Hippocampal formation (tissue), 2 donors: ENCODE measurements around the gene ZBED5.
"Not testable (repeated sequence)": the region's sequence is repeated elsewhere in the genome, so short reads cannot be mapped to it uniquely, and the experiment has no call there.

Experiments
- DNase-seq, 2 donors: peaks; one replicate each; lab custom pipeline; 2025; lab: John Stamatoyannopoulos, UW

ZBED5 gene

DNA sequence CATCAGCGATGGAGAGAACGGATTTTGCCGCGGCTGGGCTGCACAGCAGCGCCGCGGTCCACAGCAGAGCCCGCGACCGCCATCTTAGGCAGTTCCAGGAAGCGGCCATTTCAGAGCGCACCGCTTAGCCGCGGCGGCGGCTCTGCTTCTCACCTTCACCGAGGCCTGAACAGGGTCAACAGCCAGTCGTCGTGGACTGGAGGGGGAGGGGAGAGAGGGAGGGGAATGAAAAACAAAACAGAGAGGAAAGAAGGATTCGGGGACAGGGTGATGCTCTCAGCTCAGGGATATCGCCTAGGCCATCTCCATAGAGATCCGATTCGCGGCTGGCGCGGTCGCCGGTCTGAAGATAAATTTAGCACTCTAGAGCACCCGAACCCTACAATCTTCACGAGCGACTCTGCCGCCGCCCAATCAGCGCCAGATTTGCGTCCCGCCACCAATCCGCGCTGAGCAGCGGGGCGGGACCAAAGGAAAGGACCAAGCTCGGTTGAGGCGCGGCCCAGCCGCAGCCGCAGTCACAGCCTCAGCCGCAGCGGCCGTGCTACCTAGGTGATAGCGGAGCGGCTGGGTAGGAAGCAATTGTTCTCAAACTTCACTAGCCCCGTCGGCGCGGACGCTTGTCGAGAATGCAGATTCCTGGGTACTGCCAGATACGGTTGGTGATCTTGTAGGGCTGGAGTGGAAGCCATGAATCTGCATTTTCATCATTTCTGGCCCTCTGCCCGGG, at the start of gene ZBED5:
ZBED5 (minus strand) TSS at position 345 of the 730 bp plus-strand sequence. CDS start 3,108 bp downstream, outside the sequence.
- DNase-seq: peak; percentile 96 to 99

DNA sequence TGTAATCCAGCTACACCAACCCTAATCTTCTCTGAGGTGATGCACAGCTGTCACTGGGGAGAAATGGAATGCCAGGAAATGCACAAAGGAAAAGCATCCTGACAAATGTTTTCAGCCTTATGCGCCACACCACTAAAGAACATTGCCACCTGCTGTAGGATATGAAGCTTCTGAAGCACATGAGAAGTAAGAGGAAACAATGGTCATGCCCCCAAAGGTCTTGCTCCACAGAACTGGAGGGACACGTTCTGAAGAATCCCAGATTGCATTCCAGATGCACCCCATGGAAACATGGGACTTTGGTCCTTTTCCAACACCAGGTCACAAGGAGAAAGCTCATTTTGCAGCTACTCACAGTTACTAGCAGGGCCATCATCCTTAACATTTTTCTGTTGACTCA, 48.7 kb upstream of the ZBED5 start:
- DNase-seq: no peak

DNA sequence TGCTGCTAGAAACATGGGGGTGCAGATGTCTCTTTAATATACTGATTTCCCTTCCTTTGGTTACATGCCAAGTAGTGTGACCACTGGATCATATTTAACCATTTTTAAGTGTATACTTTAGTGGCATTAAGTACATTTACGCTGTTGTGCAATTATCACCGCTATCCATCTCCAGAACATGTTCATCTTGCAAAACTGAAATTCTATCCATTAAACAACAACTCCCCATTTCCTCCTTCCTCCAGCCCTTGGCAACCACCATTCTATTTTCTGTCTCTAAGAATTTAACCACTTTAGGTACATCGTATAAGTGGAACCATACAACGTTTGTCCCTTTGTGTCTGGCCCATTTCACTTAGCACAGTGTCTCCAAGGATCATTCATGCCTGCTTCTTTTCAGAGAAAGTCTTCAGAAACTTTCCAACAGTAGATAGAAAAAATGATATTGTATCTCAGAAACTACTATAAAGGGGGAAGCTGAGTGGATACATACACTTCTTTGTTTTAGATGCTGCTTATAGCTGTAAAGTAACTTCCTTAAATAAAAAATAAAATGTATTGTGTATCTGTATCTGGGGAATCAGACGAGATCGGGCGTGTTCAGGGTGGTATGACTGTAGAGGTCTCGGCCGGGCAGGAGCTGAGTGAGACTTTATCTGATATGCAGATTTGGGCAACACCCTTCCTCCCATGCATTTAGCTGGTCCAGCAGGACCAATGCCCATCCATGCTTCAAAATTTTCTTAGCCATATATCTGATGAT, 44.6 kb upstream of the ZBED5 start:
- DNase-seq: no peak

DNA sequence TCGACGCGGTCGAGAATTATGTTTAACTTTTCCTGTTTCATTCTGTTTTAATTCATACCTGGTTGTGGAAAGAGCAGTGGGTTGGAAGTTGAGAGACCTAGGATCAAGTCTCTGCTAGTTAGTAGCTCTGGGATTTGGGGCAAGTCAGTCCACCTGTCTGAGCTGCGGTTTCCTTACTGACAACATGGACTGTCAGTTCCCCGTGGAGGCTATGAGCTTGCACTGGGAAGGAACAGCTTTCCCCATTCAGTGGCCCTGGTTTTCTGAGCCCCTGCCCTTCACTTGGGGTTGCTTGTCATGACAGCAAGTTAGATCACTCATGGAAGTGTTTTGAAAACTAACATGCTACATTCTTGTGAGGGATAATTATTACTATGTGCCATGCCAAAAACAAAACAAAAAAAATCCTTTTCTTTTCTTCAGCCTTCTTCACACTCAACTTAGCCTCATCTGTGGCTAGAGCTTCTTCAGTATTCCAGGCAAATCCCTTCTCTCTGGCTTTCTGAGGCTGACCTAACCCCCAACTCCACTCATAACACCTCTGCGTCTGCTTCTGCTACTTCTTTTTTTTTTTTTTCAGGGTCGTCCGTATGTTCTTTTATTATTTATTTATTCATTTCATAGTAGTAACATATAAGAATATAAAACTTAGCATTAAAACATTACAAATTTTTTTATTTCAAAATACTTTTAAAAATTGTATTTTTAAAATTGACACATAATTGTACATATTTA, 43.0 kb upstream of the ZBED5 start:
- DNase-seq: no peak

- no peak for DNase-seq
Observed at GRCh38 chr11:10899121-10899830, 41.4 kb upstream of the ZBED5 start.

DNA sequence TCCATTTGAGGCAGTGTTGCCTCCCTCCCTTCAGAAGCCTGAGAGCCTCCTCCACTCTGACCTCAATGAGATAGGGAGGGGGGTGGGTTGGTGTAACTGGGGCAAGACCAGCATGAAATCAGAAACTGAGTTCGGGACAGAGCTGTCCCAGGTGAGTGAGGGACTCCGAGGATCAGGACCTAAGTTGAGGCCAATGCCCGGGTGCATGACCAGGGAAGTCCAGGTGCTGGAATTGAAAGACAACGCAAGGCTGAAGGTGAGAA, 40.8 kb upstream of the ZBED5 start:
- no peak for DNase-seq

DNA sequence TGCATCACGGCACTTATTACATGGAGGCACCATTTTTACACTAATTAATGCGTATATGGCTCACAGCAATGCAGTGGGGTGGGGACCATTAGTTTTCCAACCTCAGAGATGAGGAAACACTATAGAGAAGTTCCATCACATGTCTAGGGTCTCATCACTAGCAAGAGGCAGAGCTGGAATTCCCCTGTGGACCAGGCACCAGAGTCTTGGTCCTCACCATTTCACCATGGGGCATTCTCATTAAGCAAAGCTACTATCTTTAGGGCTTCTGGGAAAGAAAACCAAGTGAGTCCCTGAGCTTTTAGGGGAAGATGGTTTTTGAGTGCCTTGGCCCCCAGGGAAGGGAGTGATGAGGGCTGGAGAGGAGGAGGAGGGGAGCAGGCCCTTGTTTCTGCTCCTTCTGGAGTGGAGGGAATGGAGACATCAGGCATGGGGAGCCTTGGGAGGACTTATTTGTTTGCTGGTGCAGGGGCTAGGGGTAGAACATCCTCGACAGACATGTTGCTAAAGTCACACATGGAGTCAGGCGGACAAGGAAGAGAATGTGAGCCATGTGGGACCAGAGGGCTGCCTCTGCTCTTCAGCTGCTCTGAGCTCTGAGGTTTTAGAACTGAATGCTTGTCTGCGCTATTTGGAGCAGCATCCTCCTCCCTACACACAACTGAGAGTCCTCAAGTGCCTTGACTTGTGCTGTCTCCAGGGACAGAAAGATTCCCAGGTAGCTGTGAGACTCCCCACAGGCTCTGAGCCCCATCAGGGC, 40.3 kb upstream of the ZBED5 start:
- DNase-seq: no peak

DNA sequence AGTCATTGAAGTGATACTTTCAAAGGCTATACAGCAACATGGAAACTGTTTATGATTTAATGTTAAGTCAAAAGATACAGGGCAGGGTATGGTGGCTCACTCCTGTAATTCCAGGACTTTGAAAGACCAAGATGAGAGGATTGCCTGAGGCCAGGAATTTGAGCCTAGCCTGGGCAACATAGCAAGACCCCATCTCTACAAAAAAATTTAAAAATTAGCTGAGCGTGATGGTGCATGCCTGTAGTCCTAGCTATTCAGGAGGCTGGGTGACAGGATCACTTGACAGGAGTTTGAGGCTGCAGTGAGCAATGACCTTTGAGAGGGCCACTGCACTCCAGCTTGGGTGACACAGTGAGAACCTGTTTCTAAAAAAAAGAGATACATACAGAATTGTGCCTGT, 39.3 kb upstream of the ZBED5 start:
- DNase-seq: no peak

GRCh38 chr11:10896493-10896892, 38.6 kb upstream of the ZBED5 start:
- DNase-seq: no peak

DNA sequence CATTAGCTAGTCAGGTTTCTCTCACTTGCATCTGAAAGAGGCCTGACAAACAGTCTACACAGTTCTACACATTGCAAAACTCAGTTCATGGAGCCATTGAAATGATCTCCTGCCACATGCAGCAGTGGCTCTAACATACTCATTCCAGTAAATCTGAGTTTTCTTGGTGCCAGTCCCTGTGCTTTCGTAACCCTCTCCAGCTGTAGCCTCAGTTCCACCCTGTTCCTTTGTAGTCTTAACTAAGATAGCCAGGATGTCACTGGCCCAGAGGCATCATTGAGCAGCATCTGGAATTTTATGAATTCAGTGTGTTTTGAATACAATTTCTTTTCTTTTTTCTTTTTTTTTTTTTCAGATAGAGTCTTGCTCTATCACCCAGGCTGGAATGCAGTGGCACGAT, 37.4 kb upstream of the ZBED5 start:
- no peak for DNase-seq

DNA sequence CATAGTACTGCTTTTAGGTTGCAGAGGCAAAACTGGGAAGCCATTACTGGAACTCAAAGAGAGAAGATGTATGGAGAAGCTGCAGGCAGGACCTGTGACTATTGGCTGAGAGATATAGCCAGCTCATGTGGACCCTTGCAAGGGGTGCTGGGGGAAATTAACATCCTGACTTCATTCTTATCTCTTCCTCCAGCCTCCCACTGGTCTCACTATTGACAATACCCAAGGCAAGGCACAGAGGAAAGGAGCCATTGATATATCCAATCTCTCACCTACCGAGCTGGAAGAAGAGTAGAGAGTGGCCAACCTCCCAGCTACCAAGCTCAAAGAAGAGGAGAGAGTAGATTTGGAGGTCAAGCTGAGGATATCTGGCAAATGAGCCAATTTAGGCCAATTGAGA, 36.8 kb upstream of the ZBED5 start:
- no peak for DNase-seq

DNA sequence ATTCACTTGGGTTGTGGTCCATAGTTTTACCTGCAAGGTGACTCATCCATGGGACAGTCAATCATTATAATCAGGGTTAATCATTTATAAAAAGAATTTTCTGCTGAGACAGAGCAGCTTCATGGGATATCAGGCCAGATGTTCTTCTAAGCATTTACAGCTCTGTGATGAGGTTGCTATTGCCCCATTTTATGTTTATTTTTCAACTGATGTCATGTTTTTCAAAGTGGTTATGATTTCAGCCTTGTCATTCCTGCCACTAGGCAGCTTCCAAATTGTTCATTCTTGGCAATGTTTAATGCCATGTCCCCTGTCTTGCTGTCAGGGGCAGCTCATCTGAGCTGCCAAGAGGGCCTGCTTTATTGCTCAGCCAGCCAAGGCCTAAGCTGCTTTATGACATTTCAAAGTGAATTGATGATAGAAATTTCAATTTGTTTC, 35.9 kb upstream of the ZBED5 start:
- DNase-seq: no peak

GRCh38 chr11:10892250-10892649, 34.4 kb upstream of the ZBED5 start:
- DNase-seq: no peak

DNA sequence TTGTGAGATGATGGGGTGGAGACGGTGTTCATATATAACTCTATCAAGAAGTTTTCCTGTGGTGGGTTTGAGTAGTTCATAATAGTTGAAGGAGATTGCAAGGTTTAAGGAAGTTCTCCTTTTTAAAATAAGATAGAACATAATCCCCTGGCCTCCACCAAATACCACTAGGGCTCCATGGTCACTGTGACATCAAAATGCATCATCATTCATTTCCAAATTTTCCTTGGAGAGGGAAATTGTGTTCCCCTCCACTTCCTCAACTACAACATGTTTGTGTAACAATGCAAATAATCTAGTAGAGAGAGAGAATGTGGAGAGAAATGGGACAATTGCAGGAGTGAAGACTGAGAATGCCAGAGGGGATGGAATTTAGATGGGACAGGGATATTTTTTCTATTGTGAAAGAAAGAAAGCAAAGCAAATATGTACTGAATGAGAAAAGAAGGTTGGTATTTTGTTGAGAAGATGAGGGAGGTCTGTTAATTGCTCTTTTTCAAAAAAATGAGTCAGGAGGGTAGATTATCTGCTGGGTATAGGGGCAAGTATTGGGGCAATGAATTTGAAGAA, 33.4 kb upstream of the ZBED5 start:
- no peak for DNase-seq

- DNase-seq: not testable (repeated sequence)
Observed at GRCh38 chr11:10890083-10890482, 32.2 kb upstream of the ZBED5 start.

- no peak for DNase-seq
Observed at GRCh38 chr11:10887307-10887706, 29.5 kb upstream of the ZBED5 start.

DNA sequence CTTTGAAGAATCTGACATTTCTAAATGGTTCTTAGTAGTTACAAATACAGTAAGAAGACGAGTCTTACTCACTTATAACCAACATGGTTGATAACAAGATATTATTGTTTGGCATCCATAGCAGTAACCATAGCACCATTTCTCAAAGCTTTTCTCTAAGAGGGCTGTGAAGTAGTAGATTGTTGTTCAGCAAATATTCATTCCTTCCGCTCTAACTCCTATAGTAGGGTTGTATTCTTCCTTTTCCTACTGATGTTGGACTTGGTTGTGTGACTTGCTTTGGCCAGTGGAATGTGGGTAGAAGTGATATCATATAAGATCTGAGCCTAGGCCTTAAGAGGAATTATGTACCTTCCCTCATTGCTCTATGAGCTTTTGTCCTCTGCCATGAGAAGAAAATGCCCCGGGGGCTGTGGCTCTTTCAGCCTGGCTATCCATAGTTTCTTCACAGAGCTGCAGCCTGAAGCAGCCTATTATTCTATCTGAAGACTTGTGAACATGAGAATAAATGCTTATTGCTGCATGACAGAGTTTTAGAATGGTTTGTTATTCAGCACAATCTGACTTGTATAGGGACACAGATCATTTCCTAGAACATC, 28.9 kb upstream of the ZBED5 start:
- no peak for DNase-seq

GRCh38 chr11:10885703-10886363, 28.0 kb upstream of the ZBED5 start:
- no peak for DNase-seq

- DNase-seq: not testable (repeated sequence)
Observed at GRCh38 chr11:10884292-10884691, 26.4 kb upstream of the ZBED5 start.

GRCh38 chr11:10881892-10882291, 24.0 kb upstream of the ZBED5 start:
- no peak for DNase-seq
